Hepatocyte (in vitro differentiated cells): ENCODE data around the gene TENM4. TPM values are rescaled to one million over a fixed set of nuclear protein-coding genes. Genes with fewer than 3 reads are reported as not detected.

ENCODE experiments used
- DNase-seq: peaks from one replicate; pipeline ENCODE4 v3.0.0-alpha.2; 2016; ENCODE audit warnings: low spot score
- H2AFZ ChIP-seq: fragments of 200-600 bp; sonication (generic); 2 replicates; pipeline ENCODE4 v1.6.0; 2016; ENCODE audit warnings: antibody characterized with exemption, mild to moderate bottlenecking
- H3K27ac ChIP-seq: fragments of 200-600 bp; sonication (generic); 2 replicates; pipeline ENCODE4 v1.5.1; 2016; ENCODE audit warnings: mild to moderate bottlenecking
- H3K27me3 ChIP-seq: fragments of 200-600 bp; sonication (generic); 2 replicates; pipeline ENCODE4 v1.6.1; 2016
- H3K36me3 ChIP-seq: fragments of 200-600 bp; sonication (generic); replicated peaks from 2 replicates; pipeline ENCODE4 v1.5.1; 2016; ENCODE audit warnings: low read depth; ENCODE audit not compliant: insufficient read depth
- H3K4me1 ChIP-seq: fragments of 200-600 bp; sonication (generic); 2 replicates; pipeline ENCODE4 v1.5.1; 2016; ENCODE audit warnings: mild to moderate bottlenecking, moderate library complexity; ENCODE audit not compliant: insufficient read depth
- H3K4me2 ChIP-seq: fragments of 200-600 bp; sonication (generic); 2 replicates; pipeline ENCODE4 v1.6.0; 2016
- H3K4me3 ChIP-seq: fragments of 200-600 bp; sonication (generic); 2 replicates; pipeline ENCODE4 v1.5.1; 2016; ENCODE audit warnings: mild to moderate bottlenecking
- H3K79me2 ChIP-seq: fragments of 200-600 bp; sonication (generic); 2 replicates; pipeline ENCODE4 v1.6.0; 2017; ENCODE audit warnings: mild to moderate bottlenecking
- H3K9me2 ChIP-seq: fragments of 200-600 bp; sonication (generic); replicated peaks from 2 replicates; pipeline ENCODE4 v1.6.0; 2017; ENCODE audit warnings: mild to moderate bottlenecking; ENCODE audit not compliant: insufficient read depth
- H3K9me3 ChIP-seq: fragments of 200-600 bp; sonication (generic); 2 replicates; pipeline ENCODE4 v1.5.1; 2016; ENCODE audit warnings: low read depth, mild to moderate bottlenecking
- H4K20me1 ChIP-seq: fragments of 200-600 bp; sonication (generic); 2 replicates; pipeline ENCODE4 v1.6.0; 2016; ENCODE audit warnings: mild to moderate bottlenecking; ENCODE audit not compliant: insufficient read depth, poor library complexity, severe bottlenecking
- CTCF ChIP-seq: fragments of 200-600 bp; sonication (generic); IDR thresholded peaks from 2 replicates; pipeline ENCODE4 v1.5.1; 2016; ENCODE audit warnings: antibody characterized with exemption, mild to moderate bottlenecking; ENCODE audit not compliant: poor library complexity
- EZH2 ChIP-seq: fragments of 200-600 bp; sonication (generic); IDR thresholded peaks from 2 replicates; pipeline ENCODE4 v1.6.1; 2016; ENCODE audit warnings: antibody characterized with exemption, mild to moderate bottlenecking, borderline replicate concordance
- EZH2phosphoT487 ChIP-seq: fragments of 200-600 bp; sonication (generic); IDR thresholded peaks from one replicate; pipeline ENCODE4 v1.6.1; 2018; ENCODE audit warnings: antibody characterized with exemption, mild to moderate bottlenecking, low read depth, moderate library complexity; ENCODE audit not compliant: unreplicated experiment, severe bottlenecking
- WGBS: methylation state at CpG from one replicate; pipeline ENCODE4 v1.1.6; 2016; ENCODE audit warnings: low lambda C conversion rate; ENCODE audit errors: missing lambda C conversion rate; 5-methylcytosine and 5-hydroxymethylcytosine counted together
- polyA plus RNA-seq: library from polyadenylated mRNA; unstranded; fragments of >200 nt; fragmentation: Nextera tagmentation; extraction: Ambion mirVana; gene quantifications from 2 replicates; pipeline ENCODE4 v1.2.1, GENCODE V29; 2016
- total RNA-seq: library from RNA; depleted of rRNA; stranded (reverse); fragments of >200 nt; gene quantifications from 2 replicates; pipeline ENCODE4 v1.2.3, GENCODE V29; 2014

Gene TENM4
- total and polyA plus RNA-seq, 2 experiments from 2014 or later, result 18.4 to 18.7 TPM

DNA sequence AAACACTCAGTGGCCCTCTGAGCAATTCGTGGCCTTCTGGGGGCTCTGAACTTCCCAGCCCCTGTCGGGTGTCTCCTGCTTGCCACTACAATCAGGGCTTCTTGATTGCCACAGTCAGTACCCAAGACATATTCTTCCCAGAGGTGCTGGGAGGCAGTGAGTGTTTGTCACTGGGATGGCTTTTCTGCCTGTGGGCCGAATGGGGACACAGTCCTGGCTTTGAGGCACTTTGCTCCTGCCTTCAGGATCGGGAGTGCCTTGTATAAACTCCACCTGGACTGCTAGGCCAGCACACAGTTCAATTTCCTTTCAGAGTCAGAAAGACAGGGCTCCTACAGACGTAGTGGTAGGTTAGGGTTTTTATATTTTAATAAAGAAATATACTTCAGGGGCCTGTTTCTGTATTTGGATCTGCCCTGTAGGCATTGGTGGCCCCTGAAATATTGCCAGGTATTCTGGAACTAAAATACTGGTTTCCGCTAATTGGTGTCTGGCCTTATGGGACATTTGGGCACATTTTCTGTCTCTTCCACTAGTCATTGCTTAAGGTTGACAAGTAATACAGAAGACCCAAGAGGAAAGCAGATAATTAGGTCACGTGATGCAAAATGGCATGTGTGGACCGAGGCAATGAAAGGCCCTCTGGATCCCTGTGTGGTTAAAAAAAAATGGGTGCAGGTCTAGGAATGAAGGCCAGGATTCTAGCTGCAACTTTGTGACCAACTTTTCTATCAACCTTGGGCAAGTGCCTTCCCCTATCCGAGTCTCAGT is 767.8 kb downstream of the TENM4 start:
- no peak for DNase-seq
- TF ChIP-seq EZH2phosphoT487 (no peak), EZH2 (no peak), CTCF (no peak)
- H2AFZ ChIP-seq, result no peak overlapping the region
- H3K9me3 ChIP-seq, result no peaks in the 10 kb centered on the region
- 89% methylated on average over 9 of the region's 9 CpGs for WGBS
- no peaks in the 10 kb centered on the region for H3K27me3 ChIP-seq
- no peak overlapping the region for H3K4me3 ChIP-seq
- H3K4me2 ChIP-seq, result no peak overlapping the region
- no peaks in the 10 kb centered on the region for H3K79me2 ChIP-seq
- no peaks in the 10 kb centered on the region for H3K9me2 ChIP-seq
- no peaks in the 10 kb centered on the region for H3K4me1 ChIP-seq
- H4K20me1 ChIP-seq, result no peaks in the 10 kb centered on the region
- no peaks in the 10 kb centered on the region for H3K36me3 ChIP-seq
- no peak overlapping the region for H3K27ac ChIP-seq

- Histone ChIP-seq H3K4me2 (no peak overlapping the region), H3K27me3 (no peaks in the 10 kb centered on the region), H3K36me3 (no peaks in the 10 kb centered on the region), H4K20me1 (no peaks in the 10 kb centered on the region), H3K4me1 (no peaks in the 10 kb centered on the region), H2AFZ (no peak overlapping the region), H3K9me2 (no peaks in the 10 kb centered on the region), H3K9me3 (no peaks in the 10 kb centered on the region), H3K79me2 (no peaks in the 10 kb centered on the region), H3K4me3 (no peak overlapping the region), H3K27ac (no peak overlapping the region)
- TF ChIP-seq EZH2 (no peak), CTCF (no peak), EZH2phosphoT487 (no peak)
- 98% methylated on average over 17 of the region's 17 CpGs for WGBS
- no peak for DNase-seq
Measured at GRCh38 chr11:78669249-78669648, 771.6 kb downstream of the TENM4 start.

DNA sequence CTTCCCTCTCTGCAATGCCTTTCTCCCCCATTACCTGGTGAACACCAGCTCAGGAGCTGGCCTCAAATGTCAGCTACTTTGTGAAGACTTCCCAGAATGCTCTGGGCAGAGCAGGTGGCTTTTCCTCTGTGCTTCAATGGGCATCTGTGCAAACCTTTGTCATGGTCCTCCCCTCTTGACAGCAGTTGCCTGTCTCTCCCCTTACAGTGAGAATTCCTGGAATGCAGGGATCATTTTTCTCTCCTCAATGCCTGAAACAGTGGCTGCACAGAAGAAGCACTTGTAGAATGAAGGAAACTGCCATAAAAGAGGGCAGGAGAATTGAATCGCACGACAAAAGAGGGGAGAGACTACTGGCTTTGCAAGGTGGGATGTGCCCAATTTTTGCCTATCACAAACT is 773.4 kb downstream of the TENM4 start:
- H3K36me3 ChIP-seq, result no peaks in the 10 kb centered on the region
- H3K27ac ChIP-seq, result no peak overlapping the region
- no peak for DNase-seq
- no peaks in the 10 kb centered on the region for H3K79me2 ChIP-seq
- no peak overlapping the region for H3K4me3 ChIP-seq
- no peaks in the 10 kb centered on the region for H3K9me2 ChIP-seq
- no peak for TF ChIP-seq CTCF
- no peak for TF ChIP-seq EZH2phosphoT487
- no peak for TF ChIP-seq EZH2
- no peaks in the 10 kb centered on the region for H3K4me1 ChIP-seq
- 89% methylated on average over 2 of the region's 2 CpGs for WGBS
- H4K20me1 ChIP-seq, result no peaks in the 10 kb centered on the region
- H3K27me3 ChIP-seq, result no peaks in the 10 kb centered on the region
- H3K4me2 ChIP-seq, result no peak overlapping the region
- H3K9me3 ChIP-seq, result no peaks in the 10 kb centered on the region
- no peak overlapping the region for H2AFZ ChIP-seq
